GM19324 (cell line): ENCODE measurements around the gene AGL.
"Not testable (repeated sequence)": the region's sequence is repeated elsewhere in the genome, so short reads cannot be mapped to it uniquely, and the experiment has no call there.

Experiments
- ATAC-seq: cut with Tn5 transposase; IDR thresholded peaks from one replicate; pipeline ENCODE4 v1.9.1; 2021; ENCODE audit warnings: mild to moderate bottlenecking, moderate library complexity; ENCODE audit not compliant: unreplicated experiment, low FRiP score

Gene AGL

DNA sequence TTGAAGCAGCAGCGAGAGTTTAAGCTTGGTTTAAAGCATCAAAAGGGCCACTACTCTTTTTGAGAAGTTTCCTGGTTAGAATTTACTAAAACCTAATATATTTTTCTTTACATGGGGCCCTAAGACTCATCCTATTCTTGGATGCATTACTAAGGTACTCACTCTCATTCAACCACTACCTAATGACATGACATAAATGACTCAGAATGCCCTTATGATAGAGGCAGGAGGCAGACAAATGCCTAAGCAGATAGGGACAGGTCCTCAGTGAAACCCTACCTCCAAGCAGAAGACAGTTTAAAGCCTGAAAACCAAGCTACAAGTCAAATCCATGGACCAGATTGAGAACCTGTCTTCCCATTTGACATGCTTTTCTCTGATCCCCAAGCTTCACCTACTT lies 85.4 kb downstream of the AGL start:
- no peak for ATAC-seq

DNA sequence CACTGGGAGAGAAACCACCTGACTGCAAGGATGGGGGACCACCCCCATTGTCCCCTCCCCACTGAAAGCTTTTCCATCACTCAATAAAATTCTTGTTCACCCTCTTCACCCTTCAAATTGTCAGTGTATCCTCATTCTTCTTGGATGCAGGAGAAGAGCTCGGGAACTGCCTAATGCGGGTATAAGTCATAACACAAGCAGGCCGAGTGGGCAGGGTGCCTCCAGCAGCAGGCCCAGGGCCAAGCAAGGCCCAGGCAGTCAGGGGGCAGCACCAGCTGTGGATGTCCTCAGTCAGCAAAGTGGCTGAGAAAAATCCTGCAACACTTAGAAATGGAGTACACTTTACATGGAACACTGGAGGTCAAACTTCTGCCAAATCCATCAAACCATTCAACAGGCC lies 85.9 kb downstream of the AGL start:
- ATAC-seq = no peak

DNA sequence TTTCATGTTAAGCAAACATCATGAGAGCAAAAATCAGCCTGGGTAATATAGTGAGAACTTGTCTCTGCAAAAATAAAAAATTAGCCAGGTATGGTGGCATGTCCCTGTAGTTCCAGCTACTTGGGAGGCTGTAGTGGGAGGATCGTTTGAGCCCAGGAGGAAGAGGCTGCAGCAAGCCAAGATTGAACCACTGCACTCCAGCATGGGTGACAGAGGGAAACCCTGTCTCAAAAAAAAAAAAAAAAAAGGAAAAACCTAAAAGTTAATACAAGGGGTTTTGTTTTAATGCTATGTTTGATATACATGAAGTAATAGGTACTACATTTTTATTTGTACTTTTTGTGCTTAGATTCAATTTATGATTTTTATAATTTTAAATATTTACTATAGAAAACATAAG lies 92.6 kb downstream of the AGL start:
- ATAC-seq = no peak

DNA sequence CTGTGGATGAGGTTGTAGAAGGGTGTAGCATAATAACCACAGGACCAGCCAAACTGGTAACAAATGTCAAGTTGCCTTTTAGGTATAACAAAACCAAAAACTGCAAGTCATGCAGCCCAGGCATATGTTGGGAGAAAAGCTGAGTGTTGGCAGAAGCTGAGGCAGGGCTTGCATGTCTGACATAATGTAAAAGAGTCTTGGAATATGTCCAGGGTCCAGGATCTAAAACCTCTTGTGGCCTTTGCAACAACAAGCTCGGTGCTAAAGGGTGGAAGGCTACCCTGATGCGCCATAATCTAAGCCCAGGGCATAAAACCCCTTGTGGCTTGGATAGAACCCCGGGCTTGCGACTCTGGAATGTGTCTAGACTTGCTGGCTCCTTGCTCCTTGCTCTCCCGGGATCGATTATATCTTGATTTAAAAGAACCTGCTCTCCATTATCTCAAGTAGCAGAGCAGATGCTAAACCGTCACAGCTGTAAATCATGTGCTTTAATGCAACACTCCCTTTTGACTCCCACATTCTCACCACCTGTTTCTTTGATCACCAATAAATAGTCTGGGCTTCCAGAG lies 93.1 kb downstream of the AGL start:
- no peak for ATAC-seq

DNA sequence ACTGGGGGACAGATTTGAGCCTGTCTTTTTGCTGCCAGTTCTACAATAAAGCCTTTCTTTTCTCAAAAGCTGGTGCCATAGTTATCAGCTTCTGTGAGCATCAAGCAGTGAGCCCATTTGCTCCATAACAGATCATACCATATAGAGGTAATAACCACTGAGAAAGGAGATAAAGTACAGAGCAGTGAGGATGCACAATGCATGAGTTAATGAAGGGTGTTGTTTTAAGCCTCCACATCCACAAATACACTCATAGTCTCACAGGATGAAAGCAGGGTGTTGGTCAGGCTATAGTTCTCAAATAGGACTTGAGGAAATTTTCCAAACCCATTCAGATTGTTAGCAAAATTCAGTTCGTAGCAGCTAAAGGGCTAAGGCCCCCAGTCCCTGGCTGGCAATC lies 94.0 kb downstream of the AGL start:
- no peak for ATAC-seq

DNA sequence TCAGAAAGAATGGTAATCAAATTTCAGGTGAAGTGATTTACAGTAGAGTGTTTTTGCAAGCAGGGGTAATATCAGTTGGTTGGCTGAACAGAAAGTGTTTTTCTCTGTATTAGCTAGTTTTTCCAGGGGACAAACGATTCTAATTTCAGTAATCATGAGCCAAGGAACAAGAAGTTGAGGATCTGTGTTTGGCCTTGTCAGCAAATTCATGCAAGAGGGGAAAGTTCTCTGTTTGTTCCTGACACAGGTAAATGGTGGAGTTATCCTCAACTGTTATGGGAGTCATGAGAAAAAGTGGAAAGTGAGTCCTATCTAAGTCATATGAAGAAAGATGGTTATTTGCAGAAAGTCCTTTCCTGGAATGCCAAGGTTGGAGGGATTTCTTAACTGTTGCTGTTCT lies 95.0 kb downstream of the AGL start:
- ATAC-seq = no peak

DNA sequence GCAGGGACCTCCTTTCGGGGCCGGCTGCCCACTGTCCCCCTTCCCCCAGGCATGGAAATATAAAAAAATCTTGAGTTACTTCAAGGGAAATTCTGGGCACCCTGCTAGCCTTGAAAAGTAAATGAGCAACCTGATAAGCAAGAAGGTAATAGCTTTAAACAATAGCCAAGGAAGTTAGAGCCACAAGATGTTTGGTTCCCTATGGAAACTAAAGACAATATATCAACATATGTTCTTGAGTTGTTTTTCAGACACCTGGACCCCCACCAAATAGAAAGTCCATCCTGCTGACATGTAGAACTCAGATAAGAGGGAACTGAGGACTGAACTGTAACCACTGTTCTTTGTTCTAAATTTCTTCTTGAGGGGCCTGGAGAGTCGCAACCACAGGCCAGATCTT lies 100.3 kb downstream of the AGL start:
- no peak for ATAC-seq

DNA sequence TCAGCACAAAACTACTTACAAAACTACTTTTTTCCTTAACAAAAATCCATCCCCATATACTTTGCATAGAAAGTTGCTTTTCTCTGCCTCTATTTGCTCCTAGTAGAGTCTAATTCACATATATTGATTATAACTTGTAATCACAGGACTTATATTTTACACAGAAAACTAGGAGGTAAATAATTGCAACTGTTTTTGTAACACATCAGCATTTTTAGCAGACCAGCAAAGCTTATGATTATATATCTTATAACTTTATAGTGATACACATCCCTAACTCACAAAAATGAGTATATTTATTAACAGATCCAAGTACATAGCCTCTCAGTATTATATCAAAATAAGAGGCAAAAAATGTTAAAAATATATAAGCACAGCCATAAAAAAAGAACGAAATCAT lies 102.4 kb downstream of the AGL start:
- no peak for ATAC-seq

DNA sequence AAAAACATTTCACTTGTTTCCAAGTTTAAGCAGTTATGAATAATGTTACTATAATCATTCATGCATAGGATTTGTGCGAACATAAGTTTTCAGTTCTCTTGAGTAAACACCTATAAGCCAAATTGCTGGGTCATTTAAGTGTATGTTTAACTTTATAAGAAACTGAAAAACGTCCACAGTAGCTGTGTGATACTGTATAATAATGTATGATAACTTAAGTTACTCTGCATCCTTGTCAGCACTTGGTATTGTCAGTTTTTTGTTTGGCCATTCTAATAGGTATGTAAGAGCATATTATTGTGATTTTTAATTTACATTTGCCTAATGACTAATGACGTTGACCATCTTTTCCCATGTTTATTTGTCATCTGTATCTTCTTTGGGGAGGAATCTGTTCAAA lies 105.2 kb downstream of the AGL start:
- no peak for ATAC-seq

DNA sequence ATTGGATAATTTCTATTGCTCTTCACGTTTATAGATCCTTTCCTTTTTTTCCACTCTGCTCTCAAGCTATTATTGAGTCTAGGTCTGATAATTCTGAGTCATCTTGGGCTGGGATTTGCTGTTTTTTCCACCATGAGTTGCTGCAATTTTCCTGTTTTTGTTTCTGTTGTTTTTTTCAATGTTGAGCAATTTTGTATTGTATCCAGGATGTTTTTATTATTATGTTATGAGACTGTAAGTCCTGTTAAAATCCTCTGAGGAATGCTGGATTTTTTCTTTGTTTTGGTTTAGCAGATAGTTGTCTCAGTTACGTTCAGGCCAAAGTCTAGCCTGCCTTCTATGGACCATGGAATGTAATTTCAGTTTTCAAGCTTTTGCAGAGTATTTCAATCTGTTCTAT lies 106.6 kb downstream of the AGL start:
- ATAC-seq = no peak

DNA sequence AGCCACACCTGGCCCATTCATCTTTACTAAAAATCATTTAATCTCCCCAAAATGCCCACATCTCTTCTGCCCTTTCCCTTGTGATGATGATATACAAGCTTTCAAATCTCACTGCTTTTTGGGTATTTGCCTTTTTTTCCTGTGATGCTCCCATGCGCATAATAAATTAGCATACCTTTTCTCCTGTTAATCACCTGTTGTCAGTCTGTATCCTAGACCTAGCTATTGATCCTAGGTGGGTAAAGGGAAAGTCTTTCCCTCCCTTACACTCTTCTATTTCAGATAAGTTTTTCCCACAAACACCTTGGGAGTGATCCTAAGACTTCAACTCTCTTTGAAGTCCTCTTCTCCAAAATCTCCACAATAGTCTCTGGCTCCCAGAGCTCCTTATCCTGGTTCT lies 107.7 kb downstream of the AGL start:
- ATAC-seq = no peak

DNA sequence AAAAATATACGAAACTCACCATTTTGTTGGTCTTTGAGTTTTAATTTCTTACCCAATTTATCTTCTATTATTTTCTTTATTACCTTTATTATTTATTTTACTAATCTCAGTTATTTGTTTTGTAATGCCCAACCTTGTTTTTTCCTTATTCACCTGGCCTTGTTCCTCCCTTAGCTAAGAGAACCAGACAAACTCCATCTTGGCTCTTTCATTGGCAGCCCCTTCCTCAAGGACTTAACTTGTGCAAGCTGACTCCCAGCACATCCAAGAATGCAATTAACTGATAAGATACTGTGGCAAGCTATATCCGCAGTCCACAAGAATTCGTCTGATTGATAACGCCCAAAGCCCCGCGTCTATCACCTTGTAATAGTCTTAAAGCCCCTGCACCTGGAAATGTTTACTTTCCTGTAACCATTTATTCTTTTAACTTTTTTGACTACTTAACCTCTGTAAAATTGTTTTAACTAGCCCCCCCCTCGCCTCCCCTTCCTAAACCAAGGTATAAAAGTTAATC lies 109.1 kb downstream of the AGL start:
- not testable (repeated sequence) for ATAC-seq

DNA sequence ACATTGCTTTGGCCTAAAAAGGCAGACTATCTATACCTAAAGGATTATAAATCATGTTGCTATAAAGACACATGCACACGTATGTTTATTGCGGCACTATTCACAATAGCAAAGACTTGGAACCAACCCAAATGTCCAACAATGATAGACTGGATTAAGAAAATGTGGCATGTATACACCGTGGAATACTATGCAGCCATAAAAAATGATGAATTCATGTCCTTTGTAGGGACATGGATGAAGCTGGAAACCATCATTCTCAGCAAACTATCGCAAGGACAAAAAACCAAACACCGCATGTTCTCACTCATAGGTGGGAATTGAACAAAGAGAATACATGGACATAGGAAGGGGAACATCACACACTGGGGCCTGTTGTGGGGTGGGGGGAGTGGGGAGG lies 110.1 kb downstream of the AGL start:
- ATAC-seq = not testable (repeated sequence)

DNA sequence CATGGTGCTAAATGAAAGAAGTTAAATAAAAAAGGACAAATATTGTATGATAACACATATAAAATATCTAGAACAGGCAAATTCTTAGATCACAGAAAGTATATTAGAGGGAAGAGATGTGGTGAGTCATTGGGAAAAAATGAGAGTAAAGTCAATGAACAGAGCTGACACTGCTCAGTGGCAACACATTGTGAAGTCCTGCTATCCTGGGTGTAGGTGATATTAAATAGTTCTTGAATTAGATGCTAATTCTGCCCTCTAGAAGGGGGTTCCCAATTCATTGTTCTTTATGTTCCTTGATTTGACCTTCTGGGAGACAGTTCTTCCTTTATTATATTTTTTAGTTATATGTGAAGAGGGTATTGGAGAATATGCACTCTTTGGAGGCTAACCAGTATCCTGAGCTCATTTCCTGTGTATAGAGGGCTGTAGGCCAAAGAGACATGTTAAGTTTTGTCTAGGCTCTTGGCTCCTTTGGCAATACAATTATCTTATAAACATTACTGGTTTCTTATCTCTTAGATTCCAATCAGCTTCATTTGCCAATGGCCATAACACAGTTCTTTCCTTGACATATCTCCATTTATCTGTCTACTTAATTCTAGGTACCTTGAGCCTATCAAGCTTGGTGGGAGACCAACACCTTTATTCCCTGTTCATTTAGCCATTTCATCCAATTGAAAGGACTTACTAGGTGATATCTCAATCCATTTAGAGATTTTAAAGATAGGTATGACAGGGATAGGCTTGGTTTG lies 113.1 kb downstream of the AGL start:
- no peak for ATAC-seq

DNA sequence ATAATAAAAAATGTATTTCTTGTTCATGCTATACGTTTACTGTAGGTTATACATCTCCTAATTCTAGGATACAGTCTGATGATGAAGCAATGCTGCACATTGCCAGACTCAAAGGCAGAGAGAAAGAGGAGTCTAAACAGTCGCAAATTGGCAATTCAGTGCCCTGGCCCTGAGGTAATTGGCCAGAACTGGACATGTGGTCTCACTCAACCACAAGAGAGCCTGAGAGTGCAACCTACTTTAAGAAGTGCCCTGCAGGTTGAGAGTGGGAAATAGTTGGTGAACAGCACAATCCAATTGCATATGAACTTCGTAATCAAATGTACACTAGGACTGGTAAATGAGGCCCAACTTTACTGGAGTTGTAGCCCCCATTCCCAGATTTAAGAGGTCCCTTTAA lies 114.6 kb downstream of the AGL start:
- no peak for ATAC-seq

DNA sequence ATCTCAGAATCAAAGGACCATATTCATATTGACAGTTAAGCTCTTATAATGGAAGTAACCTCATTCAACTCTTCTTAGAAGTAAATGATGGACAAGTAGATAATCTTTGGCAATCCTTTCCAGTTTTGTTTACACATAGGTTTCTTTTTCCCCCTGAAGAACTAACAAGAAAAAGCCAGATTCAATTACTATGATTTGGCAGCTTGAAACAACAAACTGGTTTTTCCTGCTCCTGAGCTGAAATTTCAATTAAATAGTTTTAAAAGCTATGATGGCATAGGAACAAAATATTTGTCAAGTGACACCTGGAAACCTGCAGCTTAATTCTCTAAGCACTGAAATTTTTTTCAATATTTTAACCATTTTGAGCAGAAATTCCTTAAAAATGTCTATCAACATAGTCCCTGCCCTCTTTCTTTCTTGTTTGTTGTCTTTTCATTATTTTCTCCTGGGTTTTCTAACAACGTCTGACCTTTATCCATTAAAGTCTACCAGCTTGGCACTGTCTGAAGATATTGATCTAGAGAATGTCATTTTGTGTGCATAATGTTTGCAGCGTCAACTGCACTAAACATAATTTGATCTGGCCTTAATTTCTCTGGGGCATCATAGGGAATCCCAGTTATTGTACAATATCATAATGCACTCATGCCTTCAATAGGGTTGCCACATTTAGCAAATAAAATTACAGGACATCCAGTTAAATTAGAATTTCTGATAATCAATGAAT lies 115.7 kb downstream of the AGL start:
- no peak for ATAC-seq

DNA sequence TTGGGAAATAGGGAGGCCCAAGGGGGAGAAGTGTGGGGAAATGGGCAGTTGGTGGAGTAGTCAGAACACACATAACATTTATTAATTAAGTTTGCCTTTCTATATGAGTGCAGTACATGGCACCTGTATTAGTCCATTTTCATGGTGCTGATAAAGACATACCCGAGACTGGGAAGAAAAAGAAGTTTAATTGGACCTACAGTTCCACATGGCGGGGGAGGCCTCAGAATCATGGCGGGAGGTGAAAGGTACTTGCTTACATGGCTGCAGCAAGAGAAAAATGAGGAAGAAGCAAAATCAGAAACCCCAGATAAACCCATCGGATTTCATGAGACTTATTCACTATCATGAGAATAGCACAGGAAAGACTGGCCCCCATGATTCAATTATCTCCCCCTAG lies 118.1 kb downstream of the AGL start:
- no peak for ATAC-seq

DNA sequence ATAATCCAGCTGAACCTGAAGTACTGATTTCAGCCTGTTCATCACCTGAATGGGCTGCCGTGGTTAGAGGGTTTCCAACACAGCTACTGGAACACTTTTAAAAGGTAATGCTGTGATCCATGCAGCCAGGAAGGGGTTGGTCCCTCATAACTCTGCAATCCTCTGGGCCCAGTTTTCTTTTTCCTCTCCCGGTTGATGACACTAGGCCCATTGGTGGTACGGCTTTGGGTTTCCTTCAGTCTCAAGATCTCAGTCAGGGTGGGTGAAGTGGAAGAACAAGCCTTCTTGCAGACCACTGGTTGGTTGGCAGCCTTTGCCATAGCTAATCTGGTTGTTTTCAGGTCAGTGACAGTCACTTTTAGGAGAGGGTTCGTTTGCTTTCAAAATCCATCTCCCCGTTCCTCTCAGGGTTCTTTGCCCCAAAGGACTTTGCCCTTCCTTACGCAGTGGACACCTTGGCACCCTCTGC lies 119.1 kb downstream of the AGL start:
- peak; percentile 21 for ATAC-seq

DNA sequence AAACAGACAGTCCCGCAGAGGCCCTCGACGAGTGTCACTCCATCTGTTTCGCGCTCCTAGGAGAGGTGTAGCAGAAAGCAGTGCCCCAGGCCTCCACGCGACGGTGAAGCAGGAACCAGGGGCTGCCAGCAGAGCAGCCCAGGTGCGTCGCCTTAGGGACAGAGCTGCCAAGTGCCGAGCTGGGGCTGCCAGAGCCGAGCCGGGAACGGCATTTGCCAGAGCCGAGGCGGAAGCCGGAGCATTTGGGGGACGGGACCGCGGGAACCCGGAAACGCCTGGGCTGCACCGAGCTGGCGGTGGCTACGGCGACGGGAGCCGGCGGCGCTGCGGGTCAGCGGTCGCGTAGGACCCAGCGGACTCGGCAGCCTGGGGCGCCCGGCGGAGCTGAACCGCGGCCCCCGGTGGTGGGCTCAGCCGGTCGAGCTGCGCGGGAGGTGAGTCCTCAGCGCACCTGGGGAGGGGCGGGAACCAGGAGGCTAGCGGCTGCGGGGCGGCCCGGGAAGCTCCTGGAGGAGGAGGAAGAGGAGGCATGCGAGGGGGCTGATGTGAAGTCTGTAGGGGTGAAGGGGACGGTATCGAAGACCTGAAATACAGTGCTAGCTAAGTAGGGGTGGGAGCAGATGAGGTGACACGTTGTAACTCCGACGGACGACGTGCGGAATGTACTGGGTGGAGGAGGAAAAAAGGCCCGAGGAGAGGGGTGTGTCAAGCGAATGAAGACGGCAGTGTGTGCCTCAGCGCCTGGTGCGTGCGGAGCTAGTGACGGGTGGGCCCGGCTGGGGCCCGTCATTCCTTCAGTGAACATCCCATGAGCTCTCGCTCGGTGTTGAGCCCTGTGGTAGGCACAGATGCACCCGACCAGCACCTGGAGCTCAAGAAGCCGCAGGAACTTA lies 119.8 kb downstream of the AGL start, which contains the start of gene SLC35A3:
TSS of gene SLC35A3 (plus strand) at position 268 of the 893 bp plus-strand sequence. CDS start 23,559 bp downstream, outside the sequence.
- ATAC-seq = peak; percentile 94

DNA sequence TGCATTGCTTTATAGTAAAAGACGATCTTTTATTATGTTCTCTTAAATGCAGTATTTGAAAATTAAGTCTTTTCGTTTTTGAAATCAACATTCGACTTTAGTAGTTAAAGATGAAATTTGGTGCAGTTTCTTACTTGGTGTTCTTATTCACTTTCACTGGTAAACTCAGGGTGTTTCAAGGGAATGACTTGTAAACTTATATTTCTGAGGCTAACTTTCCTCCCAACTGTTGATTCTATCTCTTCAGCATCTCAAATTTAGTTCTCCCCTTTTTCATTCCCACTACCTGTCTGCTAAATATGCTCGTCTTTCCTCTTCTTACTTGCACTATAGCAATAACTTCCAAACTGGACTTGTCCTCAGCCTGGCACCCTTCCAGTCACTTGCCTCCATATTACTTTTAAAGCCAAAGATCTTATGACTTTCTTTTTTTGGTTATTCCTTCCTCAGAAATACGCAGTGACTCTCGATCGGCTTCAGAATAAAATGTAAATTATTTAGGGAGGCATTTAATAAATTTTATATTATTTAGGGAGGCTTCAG lies 120.6 kb downstream of the AGL start:
- no peak for ATAC-seq
